ENCODE data around the gene KCTD10.

The KCTD10 gene

DNA sequence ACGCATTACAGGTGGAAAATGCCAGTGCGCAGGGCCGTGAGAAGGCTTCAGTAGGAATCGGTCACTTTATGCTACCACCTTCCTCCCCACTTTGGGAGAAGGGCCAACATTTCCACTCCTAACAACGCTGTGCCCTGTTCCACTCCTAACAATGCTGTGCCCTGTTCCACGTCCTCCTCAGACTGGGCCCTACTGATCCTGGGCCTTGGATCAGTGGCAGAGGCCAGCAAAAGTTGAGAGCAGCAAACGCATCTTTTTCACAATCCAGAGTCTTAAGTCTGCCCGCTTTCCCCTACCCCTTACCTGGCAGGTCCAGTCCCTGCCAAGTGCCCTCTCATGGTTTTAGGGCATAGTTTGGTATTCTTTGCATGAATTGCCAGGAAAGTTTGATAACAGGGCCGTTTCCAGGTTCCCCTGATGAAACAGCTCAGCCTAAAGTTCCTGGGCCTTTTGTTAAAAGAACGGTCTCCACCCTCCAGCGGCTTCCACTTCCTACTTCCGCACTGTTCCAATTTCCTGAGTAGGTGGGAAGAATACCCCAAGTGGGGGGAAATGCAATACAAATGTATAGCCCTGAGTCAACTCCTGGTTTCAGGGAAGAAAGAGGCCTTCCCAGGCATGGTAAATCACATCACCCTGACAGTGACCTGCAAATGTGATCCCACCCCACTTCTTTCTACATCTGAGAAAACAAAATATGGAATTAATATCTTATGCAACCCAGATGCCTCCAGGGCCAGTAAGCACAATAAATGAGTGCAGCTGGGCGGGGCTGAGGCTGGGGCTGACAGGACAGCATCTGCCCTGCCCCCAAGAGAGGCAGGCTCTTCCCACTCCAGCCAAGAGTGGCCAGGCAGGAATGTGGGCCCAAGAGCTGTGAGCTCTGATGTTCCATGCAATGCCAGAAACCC is 15.0 kb downstream of the KCTD10 start:
- no peak for TF ChIP-seq CTCF (IDR thresholded peaks at IDR 0.05; ENCODE audit: extremely low read depth, insufficient read depth, missing control alignments)
- no peak for DNase-seq (ENCODE audit: low spot score)
- in situ Hi-C loops (cut with MboI; ENCODE audit: low pct_unique_long_range_greater_than_20kb, low sequenced_read_pairs, unreplicated experiment) = no loop called here

DNA sequence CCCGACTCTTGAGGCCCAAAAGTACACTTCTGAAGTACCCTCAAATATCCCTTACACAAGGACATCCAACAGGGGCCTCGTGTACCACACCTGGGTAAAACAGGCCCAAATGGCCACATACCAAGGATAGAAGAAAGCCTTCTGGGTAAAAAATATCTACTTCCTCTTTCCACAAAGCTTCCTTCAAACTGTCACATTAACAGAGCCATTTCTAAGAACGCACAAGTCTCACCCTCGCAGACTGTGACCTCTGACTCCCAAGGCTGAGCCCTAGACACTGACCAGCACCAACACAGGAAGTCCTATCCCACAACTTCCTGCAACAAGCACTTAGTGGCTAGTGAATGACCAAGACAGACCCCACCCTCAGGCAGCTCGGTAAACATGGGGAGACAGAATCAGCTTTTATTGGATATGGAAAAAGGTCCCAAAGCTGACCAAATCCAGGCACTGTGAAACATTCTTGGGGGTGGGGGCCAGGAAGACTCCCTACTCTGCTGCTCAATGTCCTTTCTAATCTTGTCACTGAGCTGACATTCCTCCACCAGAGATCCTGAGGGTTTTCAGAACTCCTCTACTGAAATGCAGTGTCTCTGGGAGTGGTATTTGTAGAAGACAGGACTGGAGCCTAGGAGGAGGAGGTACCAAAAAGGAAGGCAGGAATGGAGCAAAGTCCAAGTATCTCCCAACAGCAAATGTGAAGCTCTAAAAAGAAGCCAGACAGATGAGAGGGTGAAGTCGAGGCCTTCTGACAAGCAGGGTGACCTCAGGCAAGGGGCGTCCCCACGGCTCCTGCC is 15.9 kb downstream of the KCTD10 start:
- TF ChIP-seq CTCF (IDR thresholded peaks at IDR 0.05; ENCODE audit: extremely low read depth, insufficient read depth, missing control alignments) = no peak
- no peak for DNase-seq (ENCODE audit: low spot score)
- in situ Hi-C loops (cut with MboI; ENCODE audit: low pct_unique_long_range_greater_than_20kb, low sequenced_read_pairs, unreplicated experiment) = no loop called here

GRCh38 chr12:109460538-109460937 is 16.6 kb downstream of the KCTD10 start:
- no peak for DNase-seq (ENCODE audit: low spot score)
- no peak for TF ChIP-seq CTCF (IDR thresholded peaks at IDR 0.05; ENCODE audit: extremely low read depth, insufficient read depth, missing control alignments)
- in situ Hi-C loops (cut with MboI; ENCODE audit: low pct_unique_long_range_greater_than_20kb, low sequenced_read_pairs, unreplicated experiment) = no loop called here

DNA sequence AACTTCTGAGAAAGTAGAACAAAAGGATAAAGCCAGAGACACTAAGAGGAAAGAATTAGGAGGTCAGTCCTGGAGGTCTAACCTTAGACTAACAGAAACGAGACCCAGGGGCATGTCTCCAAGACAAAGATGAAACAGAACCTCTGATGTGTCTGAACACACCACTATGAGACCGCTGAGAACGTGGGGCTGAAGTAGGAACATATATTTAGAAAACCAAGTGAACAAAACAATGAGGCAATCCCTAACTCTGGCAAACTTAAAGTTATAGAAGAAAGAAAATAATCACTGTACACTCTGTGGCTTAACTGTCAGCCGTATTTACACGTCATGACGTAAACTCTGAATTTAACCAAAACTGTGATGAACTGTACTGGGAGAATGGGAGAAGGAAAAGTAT is 17.9 kb downstream of the KCTD10 start:
- in situ Hi-C loops (cut with MboI; ENCODE audit: low pct_unique_long_range_greater_than_20kb, low sequenced_read_pairs, unreplicated experiment) = no loop called here
- no peak for DNase-seq (ENCODE audit: low spot score)
- no peak for TF ChIP-seq CTCF (IDR thresholded peaks at IDR 0.05; ENCODE audit: extremely low read depth, insufficient read depth, missing control alignments)

- no peak for TF ChIP-seq CTCF (IDR thresholded peaks at IDR 0.05; ENCODE audit: extremely low read depth, insufficient read depth, missing control alignments)
- DNase-seq (ENCODE audit: low spot score) = no peak
- in situ Hi-C loops (cut with MboI; ENCODE audit: low pct_unique_long_range_greater_than_20kb, low sequenced_read_pairs, unreplicated experiment) = no loop called here
Observed at GRCh38 chr12:109458771-109459208, 18.3 kb downstream of the KCTD10 start.

GRCh38 chr12:109458086-109458485 is 19.0 kb downstream of the KCTD10 start:
- no peak for TF ChIP-seq CTCF (IDR thresholded peaks at IDR 0.05; ENCODE audit: extremely low read depth, insufficient read depth, missing control alignments)
- in situ Hi-C loops (cut with MboI; ENCODE audit: low pct_unique_long_range_greater_than_20kb, low sequenced_read_pairs, unreplicated experiment) = no loop called here
- no peak for DNase-seq (ENCODE audit: low spot score)
